Type B pancreatic cell (in vitro differentiated cells): Measurements from ENCODE around the gene CCNY. TPM values are rescaled to one million over a fixed set of nuclear protein-coding genes. Genes with fewer than 3 reads are reported as not detected.
A peak's percentile ranks its signal among the peaks of the same experiment; 100 is the strongest.

ENCODE experiments used
- DNase-seq: peaks from one replicate; pipeline ENCODE4 v3.0.0; 2021; ENCODE audit warnings: mixed read lengths; ENCODE audit not compliant: unreplicated experiment; ENCODE audit errors: extremely low spot score
- H3K27ac Mint-ChIP-seq: 2 replicates; pipeline ENCODE4 v1.8.0; 2021; ENCODE audit warnings: mild to moderate bottlenecking, mixed read lengths
- H3K27me3 Mint-ChIP-seq: 2 replicates; pipeline ENCODE4 v1.8.0; 2021; ENCODE audit warnings: mixed read lengths
- H3K36me3 Mint-ChIP-seq: 2 replicates; pipeline ENCODE4 v1.8.0; 2021; ENCODE audit warnings: mixed read lengths
- H3K4me1 Mint-ChIP-seq: one replicate; pipeline ENCODE4 v1.8.0; 2021; ENCODE audit warnings: mixed read lengths; ENCODE audit not compliant: unreplicated experiment
- H3K4me3 Mint-ChIP-seq: 2 replicates; pipeline ENCODE4 v1.8.0; 2021; ENCODE audit warnings: mild to moderate bottlenecking, mixed read lengths
- H3K9me3 Mint-ChIP-seq: 2 replicates; pipeline ENCODE4 v1.8.0; 2021; ENCODE audit warnings: mixed read lengths
- total RNA-seq: library from RNA; stranded (reverse); gene quantifications from 2 replicates; pipeline ENCODE4 v1.2.1, GENCODE V29; 2021; ENCODE audit warnings: low replicate concordance
- TF ChIP-seq, protein P1 (sequence below): fragments of 200-600 bp; sonication (generic); conservative IDR thresholded peaks from 2 replicates; pipeline ENCODE4 v1.5.0; 2021; ENCODE audit warnings: antibody characterized with exemption, mild to moderate bottlenecking

Gene CCNY
- total RNA-seq, 1 donor from 2014 or later = 74.6 TPM

GRCh38 chr10:35412003-35412723 lies 75.9 kb downstream of the CCNY start:
- Mint-ChIP-seq H3K36me3 (no peaks in the 10 kb centered on the region), H3K27ac (no peak overlapping the region)

DNA sequence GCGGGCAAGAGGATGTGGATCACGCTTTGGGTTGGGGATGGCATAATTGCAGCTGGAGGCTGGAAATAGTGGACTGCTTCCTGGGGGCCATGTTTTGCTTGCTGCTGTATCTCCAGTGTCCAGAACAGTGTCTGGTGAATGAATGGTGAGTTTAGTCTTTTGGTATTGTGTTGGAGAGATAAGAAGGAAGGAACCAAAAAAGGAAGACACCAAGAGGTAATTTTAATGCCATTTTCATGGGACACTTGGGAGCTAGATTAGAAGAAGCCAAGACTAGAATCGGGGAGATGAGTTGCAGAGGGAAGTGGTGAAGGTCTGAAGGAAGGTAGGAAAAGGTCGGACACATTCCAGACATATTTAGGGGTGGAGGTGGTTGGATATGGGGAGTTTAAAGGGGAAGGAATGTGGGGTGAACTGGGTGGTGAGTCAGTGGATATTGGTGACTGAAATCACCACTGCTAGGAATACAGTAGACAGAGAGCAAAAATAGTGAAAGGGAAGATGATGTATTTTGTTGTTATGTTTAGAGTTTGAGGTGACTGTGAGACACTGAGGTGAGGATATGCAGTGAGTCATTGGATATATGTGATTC lies 76.7 kb downstream of the CCNY start:
- Mint-ChIP-seq H3K9me3 (no peaks in the 10 kb centered on the region), H3K27ac (no peak overlapping the region), H3K27me3 (no peaks in the 10 kb centered on the region), H3K4me3 (no peak overlapping the region), H3K4me1 (peaks cover 56% of the 10 kb centered on the region), H3K36me3 (no peaks in the 10 kb centered on the region)
- TF ChIP-seq, protein P1, sequence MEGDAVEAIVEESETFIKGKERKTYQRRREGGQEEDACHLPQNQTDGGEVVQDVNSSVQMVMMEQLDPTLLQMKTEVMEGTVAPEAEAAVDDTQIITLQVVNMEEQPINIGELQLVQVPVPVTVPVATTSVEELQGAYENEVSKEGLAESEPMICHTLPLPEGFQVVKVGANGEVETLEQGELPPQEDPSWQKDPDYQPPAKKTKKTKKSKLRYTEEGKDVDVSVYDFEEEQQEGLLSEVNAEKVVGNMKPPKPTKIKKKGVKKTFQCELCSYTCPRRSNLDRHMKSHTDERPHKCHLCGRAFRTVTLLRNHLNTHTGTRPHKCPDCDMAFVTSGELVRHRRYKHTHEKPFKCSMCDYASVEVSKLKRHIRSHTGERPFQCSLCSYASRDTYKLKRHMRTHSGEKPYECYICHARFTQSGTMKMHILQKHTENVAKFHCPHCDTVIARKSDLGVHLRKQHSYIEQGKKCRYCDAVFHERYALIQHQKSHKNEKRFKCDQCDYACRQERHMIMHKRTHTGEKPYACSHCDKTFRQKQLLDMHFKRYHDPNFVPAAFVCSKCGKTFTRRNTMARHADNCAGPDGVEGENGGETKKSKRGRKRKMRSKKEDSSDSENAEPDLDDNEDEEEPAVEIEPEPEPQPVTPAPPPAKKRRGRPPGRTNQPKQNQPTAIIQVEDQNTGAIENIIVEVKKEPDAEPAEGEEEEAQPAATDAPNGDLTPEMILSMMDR = no peak
- no peak for DNase-seq

More at GRCh38 chr10:35412003-35412723, 75.9 kb downstream of the CCNY start:
- Mint-ChIP-seq H3K9me3 (no peaks in the 10 kb centered on the region), H3K27me3 (no peaks in the 10 kb centered on the region), H3K4me3 (no peak overlapping the region), H3K4me1 (peaks cover 53% of the 10 kb centered on the region)
- no peak for DNase-seq
- TF ChIP-seq, protein P1 = no peak

DNA sequence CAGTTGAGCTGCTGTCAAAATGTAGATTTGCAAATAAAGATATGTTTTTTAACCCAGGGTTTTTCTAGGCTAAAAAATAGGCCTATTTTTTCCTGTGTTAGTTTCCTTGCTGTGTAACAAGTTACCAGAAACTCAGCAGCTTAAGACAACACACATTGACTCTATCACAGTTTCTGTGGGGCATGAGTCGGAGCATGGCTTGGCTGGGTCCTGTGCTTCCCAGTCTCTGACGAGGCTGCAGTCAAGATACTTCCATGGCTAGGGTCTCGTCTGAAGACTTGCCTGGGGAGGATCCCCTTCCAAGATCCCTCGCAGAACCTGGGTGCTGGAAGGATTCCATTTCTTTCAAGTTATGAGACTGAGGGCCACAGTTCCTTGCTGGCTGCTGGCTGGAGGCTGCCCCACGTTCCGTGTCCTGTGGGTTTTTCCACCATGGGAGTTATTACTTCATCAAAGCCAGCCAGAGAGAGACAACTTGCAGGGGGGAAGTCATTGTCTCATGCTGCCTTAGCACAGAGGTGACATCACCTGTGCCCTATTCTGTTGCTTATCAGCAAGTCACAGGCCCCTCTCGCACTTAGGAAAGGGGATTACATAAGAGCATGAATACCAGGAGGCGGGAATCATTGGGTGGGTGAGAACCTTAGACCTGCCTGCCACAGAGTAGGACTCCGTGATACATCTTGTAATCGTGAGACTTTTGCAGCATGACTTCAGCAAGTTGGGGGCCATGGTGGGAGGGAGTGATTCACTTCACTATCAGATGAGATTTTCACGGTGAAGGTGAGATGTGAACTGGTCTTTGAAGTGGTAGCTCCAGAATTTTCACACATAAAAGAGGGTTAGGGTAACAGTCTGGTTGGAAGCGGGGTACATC lies 77.9 kb downstream of the CCNY start:
- Mint-ChIP-seq H3K27ac (no peak overlapping the region), H3K4me3 (no peak overlapping the region), H3K27me3 (no peaks in the 10 kb centered on the region), H3K4me1 (peaks cover 48% of the 10 kb centered on the region), H3K36me3 (no peaks in the 10 kb centered on the region), H3K9me3 (no peaks in the 10 kb centered on the region)
- TF ChIP-seq, protein P1 = no peak
- no peak for DNase-seq

GRCh38 chr10:35415505-35415904 lies 79.2 kb downstream of the CCNY start:
- DNase-seq = no peak
- H3K27me3 Mint-ChIP-seq = no peaks in the 10 kb centered on the region
- TF ChIP-seq, protein P1 = no peak
- H3K27ac Mint-ChIP-seq = no peak overlapping the region
- no peak overlapping the region for H3K4me3 Mint-ChIP-seq
- no peaks in the 10 kb centered on the region for H3K36me3 Mint-ChIP-seq
- H3K9me3 Mint-ChIP-seq = no peaks in the 10 kb centered on the region
- peaks cover 44% of the 10 kb centered on the region for H3K4me1 Mint-ChIP-seq

DNA sequence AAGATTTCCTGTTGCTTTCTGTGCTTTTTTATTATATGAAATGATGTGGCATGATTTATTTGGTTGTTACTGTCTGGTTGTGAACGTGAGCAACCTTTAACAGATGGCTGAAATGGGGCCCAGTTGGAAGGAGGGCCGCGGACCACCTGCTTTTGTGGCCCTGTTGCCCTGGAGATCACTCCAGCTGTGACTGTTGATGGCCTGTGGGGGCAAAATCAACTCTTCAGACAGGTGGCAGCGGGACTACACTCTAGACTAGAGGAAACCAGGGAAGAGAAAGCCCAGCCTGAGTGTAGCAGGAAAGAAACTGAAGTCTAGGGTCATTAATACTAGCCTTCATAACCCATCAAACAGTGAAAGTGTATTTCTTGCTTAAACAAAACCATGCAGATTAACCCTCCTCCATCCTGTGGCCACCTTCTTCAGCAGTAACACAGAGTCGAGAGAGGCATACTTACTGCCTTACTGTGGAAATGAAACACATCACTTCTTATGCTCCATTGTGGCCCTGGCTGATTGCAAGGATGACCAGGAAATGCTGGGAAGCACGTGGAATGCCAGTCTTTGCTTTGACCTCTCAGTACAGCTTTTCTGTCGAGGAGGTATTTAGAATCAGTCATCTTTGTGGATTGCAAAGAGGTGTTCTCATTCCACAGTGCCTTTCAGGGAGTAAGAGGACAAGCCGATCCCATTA lies 80.5 kb downstream of the CCNY start:
- no peak for DNase-seq
- H3K27ac Mint-ChIP-seq = peak overlapping the region; percentile 86
- H3K9me3 Mint-ChIP-seq = no peaks in the 10 kb centered on the region
- peaks cover 51% of the 10 kb centered on the region for H3K4me1 Mint-ChIP-seq
- no peak overlapping the region for H3K4me3 Mint-ChIP-seq
- TF ChIP-seq, protein P1 = no peak
- H3K27me3 Mint-ChIP-seq = no peaks in the 10 kb centered on the region
- no peaks in the 10 kb centered on the region for H3K36me3 Mint-ChIP-seq
